Kidney epithelial cell (primary cell): Measurements from ENCODE around the gene YWHAG. TPM values are rescaled to one million over a fixed set of nuclear protein-coding genes. Genes with fewer than 3 reads are reported as not detected.

Experiments used
- DNase-seq: peaks from one replicate; pipeline ENCODE4 v3.0.0-alpha.2; 2010; ENCODE audit warnings: low read depth
- H3K27me3 ChIP-seq: 2 replicates; pipeline ENCODE4 v1.6.0; 2011; ENCODE audit warnings: low read length; ENCODE audit not compliant: control insufficient read depth, insufficient read depth
- H3K36me3 ChIP-seq: 2 replicates; pipeline ENCODE4 v1.5.1; 2011; ENCODE audit warnings: low read length; ENCODE audit not compliant: control insufficient read depth, insufficient read depth
- H3K4me3 ChIP-seq: 2 replicates; pipeline ENCODE4 v1.5.1; 2011; ENCODE audit warnings: low read depth, mild to moderate bottlenecking, control low read depth, low read length
- total RNA-seq: library from RNA; depleted of rRNA; stranded (reverse); fragments of >200 nt; gene quantifications from 2 replicates; pipeline ENCODE4 v1.2.3, GENCODE V29; 2015
- TF ChIP-seq, protein P1 (sequence below): IDR thresholded peaks from 2 replicates; pipeline ENCODE4 v1.5.1; 2011; ENCODE audit warnings: mild to moderate bottlenecking, moderate library complexity, low read length, control low read depth, inconsistent platforms; ENCODE audit not compliant: insufficient read depth, poor library complexity, severe bottlenecking

YWHAG gene
- total RNA-seq, 1 donor from 2014 or later = 115 TPM

DNA sequence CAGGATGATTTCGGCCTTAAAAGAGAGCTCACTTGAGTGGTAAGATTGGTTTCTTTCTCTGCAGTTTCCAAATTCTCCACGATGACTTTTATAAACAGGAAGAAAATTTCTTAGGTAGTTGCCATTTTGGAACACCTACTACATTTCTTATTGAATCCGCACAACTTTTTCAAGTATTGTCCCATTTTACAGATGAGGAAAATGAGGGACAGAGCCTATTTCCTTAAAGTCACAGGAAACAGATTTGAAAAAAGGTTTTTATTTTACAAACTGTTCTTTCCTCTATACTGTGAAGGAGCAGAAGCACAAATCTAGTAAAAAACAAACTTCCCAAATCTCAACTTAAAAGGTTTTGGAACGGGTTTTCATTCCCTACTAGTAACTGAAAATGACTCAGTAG is 2.7 kb downstream of the YWHAG start:
- H3K27me3 ChIP-seq = no peaks in the 10 kb centered on the region
- no peaks in the 10 kb centered on the region for H3K36me3 ChIP-seq
- TF ChIP-seq, protein P1, sequence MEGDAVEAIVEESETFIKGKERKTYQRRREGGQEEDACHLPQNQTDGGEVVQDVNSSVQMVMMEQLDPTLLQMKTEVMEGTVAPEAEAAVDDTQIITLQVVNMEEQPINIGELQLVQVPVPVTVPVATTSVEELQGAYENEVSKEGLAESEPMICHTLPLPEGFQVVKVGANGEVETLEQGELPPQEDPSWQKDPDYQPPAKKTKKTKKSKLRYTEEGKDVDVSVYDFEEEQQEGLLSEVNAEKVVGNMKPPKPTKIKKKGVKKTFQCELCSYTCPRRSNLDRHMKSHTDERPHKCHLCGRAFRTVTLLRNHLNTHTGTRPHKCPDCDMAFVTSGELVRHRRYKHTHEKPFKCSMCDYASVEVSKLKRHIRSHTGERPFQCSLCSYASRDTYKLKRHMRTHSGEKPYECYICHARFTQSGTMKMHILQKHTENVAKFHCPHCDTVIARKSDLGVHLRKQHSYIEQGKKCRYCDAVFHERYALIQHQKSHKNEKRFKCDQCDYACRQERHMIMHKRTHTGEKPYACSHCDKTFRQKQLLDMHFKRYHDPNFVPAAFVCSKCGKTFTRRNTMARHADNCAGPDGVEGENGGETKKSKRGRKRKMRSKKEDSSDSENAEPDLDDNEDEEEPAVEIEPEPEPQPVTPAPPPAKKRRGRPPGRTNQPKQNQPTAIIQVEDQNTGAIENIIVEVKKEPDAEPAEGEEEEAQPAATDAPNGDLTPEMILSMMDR = no peak
- H3K4me3 ChIP-seq = no peak overlapping the region
- DNase-seq = no peak

DNA sequence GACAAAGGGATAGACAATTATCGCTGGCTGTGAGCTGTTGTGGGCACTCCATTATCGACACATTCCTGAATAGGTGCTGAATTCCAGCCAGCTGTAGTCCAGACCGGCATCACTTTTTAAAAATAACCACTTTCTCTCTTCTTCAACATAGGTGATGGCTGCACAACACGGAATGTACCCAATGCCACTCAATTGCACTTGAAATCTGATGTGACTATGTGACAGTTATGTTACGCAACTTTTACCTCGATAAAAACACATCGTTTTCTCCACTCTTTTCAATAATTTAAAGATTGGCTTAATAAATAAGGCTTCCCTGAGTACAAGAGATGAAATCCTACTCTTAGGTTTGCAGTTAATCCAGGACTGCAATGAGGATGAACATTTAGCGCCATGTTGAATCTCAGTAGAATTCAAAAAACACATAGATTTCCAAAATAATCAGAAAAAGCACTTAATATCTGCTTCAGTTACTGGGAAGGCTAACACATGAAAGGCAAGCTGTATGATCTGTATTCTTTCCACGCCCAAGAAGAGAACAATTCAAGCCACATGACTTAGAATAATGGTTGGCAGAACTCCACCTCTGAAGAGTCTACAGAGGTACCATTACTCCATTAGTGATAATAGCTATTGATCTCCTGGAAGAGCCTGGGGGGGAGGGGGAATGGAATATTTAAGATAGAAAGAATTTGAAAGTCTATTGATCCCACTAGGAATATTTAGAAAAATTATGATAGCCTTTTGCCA is 3.6 kb downstream of the YWHAG start:
- Histone ChIP-seq H3K27me3 (no peaks in the 10 kb centered on the region), H3K36me3 (no peaks in the 10 kb centered on the region), H3K4me3 (no peak overlapping the region)
- no peak for DNase-seq
- TF ChIP-seq, protein P1 = no peak

DNA sequence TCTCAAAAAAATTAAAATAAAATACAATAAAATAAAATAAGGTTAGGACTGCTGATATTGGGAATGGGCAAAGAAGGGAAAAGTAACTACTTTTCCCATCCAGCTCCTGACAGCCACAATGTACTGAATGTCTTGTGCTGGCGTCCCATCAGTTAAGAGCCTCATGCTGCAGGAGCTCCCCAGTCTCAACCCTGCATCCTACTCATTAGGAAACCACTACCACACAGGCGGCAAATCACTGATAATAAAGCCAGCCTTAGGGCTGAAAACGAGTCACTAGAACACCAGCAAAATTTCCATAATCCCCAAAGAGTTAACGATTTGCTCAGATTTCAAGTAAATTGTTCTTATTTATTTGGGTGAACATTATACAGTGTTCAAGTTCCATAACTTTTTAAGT is 4.3 kb downstream of the YWHAG start:
- DNase-seq = no peak
- H3K27me3 ChIP-seq = no peaks in the 10 kb centered on the region
- no peaks in the 10 kb centered on the region for H3K36me3 ChIP-seq
- TF ChIP-seq, protein P1 = no peak
- no peak overlapping the region for H3K4me3 ChIP-seq

DNA sequence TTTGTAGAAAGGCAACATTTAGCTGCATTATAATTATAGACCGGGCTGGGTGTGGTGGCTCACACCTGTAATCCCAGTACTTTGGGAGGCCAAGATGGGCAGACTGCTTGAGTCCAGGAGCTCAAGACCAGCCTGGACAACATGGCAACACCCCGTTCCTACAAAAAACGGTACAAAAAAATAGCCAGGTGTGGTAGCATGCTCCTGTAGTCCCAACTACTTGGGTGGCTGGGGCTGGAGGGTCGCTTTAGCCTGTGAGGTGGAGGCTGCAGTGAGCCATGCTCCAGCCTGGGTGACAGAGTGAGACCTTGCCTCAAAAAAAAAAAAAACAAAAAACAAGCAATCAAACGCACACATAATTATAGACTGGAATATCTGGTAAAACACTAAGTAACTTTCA is 5.0 kb downstream of the YWHAG start:
- H3K4me3 ChIP-seq = no peak overlapping the region
- H3K36me3 ChIP-seq = no peaks in the 10 kb centered on the region
- H3K27me3 ChIP-seq = no peaks in the 10 kb centered on the region
- DNase-seq = no peak
- TF ChIP-seq, protein P1 = no peak

DNA sequence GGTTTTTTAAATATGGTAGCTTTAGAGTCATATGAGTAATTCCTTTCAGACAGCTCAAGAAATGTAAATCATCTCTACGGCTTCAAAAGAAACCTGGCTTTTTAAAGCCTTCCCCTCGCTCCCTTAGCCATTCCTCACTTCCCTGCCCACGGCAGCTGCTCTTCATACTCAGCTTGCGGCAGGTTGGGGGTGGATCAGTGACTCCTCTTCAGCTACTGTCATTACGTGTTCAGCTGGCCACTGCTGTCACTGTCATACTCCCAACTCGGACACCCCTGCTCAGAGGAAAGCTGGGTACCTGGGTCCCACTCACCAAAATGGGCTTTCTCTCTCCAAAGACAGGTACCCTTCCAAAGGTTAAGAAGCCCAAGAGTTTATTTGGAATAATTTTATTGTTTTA is 6.6 kb downstream of the YWHAG start:
- Histone ChIP-seq H3K36me3 (no peaks in the 10 kb centered on the region), H3K27me3 (no peaks in the 10 kb centered on the region), H3K4me3 (no peak overlapping the region)
- TF ChIP-seq, protein P1 = no peak
- DNase-seq = no peak

- Histone ChIP-seq H3K36me3 (peaks cover 1% of the 10 kb centered on the region), H3K4me3 (no peak overlapping the region), H3K27me3 (no peaks in the 10 kb centered on the region)
- no peak for DNase-seq
- TF ChIP-seq, protein P1 = no peak
These were observed 7.4 kb downstream of the YWHAG start for GRCh38 chr7:76351372-76351771.
